Memory B cell (primary cell): ENCODE results near the gene RPS6KA5.
"Not testable (repeated sequence)": the region's sequence is repeated elsewhere in the genome, so short reads cannot be mapped to it uniquely, and the experiment has no call there.

ENCODE experiments used
- ATAC-seq: fragments of 150-1000 bp; cut with Tn5 transposase; 2 replicates; pipeline ENCODE4 v1.10.0; 2021; ENCODE audit warnings: low read depth, mild to moderate bottlenecking, moderate library complexity
- DNase-seq, 2 donors: peaks; one replicate each; pipeline ENCODE4 v3.0.0; 2022; ENCODE audit warnings: low spot score in 2 of 2
- H3K27ac Mint-ChIP-seq: one replicate; pipeline ENCODE4 v1.8.0; 2022; ENCODE audit warnings: mild to moderate bottlenecking, moderate library complexity, mixed read lengths
- H3K27me3 Mint-ChIP-seq: one replicate; pipeline ENCODE4 v1.8.0; 2022; ENCODE audit warnings: mixed read lengths
- H3K36me3 Mint-ChIP-seq: one replicate; pipeline ENCODE4 v1.8.0; 2022; ENCODE audit warnings: mild to moderate bottlenecking, mixed read lengths
- H3K4me1 Mint-ChIP-seq: one replicate; pipeline ENCODE4 v1.8.0; 2022; ENCODE audit warnings: mixed read lengths
- H3K4me3 Mint-ChIP-seq: one replicate; pipeline ENCODE4 v1.8.0; 2022; ENCODE audit warnings: mild to moderate bottlenecking, moderate library complexity, mixed read lengths
- H3K9me3 Mint-ChIP-seq: one replicate; pipeline ENCODE4 v1.8.0; 2022; ENCODE audit warnings: mixed read lengths

RPS6KA5 gene

DNA sequence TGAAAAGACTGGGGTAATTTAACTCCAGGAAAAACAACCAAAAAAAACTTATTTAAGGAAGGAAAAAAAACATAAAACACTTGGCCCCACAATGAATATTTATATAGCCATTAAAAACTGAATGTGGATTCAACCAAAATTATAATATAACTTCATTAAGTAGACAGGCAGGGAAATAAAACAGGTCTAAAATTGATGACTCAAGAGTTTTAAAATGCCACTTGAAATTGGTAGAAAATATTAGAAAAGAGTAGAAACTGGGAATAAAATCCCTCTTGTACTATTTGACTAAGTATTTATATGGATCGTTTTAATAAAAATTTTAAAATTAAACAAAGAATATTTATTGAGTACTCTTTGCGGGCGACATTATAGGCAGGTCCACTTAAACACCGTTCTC lies 28.8 kb downstream of the RPS6KA5 start:
- H3K27ac Mint-ChIP-seq = no peak overlapping the region
- H3K36me3 Mint-ChIP-seq = no peaks in the 10 kb centered on the region
- H3K27me3 Mint-ChIP-seq = no peaks in the 10 kb centered on the region

DNA sequence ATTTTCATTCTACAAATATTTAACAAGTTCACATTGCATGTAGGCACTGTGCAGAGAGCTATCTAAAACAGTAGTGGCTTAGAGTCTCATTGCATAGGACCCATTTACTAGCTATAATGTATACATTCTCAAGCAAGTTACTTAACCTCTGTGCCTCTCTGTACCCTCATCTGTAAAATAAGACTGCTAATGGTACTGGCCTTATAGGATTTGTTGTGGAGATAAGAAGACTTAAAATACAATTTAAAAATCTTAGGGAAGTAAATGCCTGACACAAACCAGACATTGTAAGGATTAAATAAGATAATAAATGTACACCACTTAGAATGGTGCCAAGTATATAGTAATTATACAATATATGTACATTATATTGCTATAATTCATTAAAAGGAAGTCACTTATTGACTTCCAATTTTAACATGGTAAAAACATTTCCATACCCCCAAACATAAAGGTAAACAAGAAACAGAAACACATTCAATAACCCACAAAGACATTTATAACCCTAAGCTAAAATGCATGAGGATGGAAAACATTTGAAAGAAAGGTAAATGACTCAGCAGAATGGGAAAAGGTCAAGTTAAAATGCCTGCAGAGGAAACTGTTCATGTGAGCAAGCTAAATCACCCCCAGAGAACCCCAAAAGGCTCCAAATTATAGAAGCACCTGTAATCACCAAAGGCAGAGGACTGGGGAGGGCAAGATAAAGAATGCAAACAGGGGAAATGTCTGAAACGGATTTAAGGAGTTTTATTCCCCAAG lies 30.8 kb downstream of the RPS6KA5 start:
- Mint-ChIP-seq H3K36me3 (peaks cover 2% of the 10 kb centered on the region), H3K27ac (no peak overlapping the region), H3K27me3 (no peaks in the 10 kb centered on the region), H3K9me3 (no peaks in the 10 kb centered on the region), H3K4me1 (peaks cover 23% of the 10 kb centered on the region), H3K4me3 (no peak overlapping the region)
- DNase-seq = no peak
- no peak for ATAC-seq

More for the DNA sequence above, 28.8 kb downstream of the RPS6KA5 start:
- no peak for DNase-seq
- H3K4me3 Mint-ChIP-seq = no peak overlapping the region
- peaks cover 29% of the 10 kb centered on the region for H3K4me1 Mint-ChIP-seq
- no peaks in the 10 kb centered on the region for H3K9me3 Mint-ChIP-seq
- no peak for ATAC-seq

DNA sequence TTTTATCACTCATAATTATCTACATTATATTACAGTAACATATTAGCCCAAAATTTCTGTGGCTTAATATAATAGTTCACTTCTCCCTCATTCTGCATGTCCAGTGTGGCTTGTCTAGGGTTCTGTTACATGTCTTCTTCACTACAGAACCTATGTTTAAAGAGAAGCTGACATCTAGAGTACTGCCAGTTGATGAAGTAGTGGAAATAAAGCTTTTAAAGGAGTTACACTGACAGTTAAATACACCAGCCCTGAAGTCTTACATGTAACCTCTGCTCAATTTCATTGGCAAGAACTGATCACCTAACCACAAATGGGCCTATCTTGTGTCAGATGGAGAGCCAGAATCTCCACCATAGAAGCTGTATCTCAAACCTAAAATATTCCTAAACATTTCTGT lies 32.9 kb downstream of the RPS6KA5 start:
- H3K27me3 Mint-ChIP-seq = no peaks in the 10 kb centered on the region
- H3K4me1 Mint-ChIP-seq = peaks cover 26% of the 10 kb centered on the region
- no peak for ATAC-seq
- no peaks in the 10 kb centered on the region for H3K9me3 Mint-ChIP-seq
- peaks cover 2% of the 10 kb centered on the region for H3K36me3 Mint-ChIP-seq
- DNase-seq = no peak
- H3K4me3 Mint-ChIP-seq = no peak overlapping the region
- H3K27ac Mint-ChIP-seq = no peak overlapping the region

DNA sequence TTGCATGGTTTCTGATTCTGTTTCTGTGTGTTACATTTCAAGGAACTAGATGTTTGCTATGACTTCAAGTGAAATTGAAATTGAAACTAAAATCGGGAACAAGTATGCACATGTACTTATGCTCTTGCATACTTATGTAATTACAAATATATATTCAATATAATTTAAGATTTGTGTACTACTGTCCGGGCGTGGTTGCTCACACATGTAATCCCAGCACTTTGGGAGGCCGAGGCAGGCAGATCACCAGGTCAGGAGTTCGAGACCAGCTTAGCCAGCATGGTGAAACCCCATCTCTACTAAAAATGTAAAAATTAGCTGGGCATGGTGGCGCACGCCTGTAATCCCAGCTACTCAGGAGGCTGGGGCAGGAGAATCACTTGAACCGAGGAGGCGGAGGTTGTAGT lies 37.8 kb downstream of the RPS6KA5 start:
- not testable (repeated sequence) for H3K9me3 Mint-ChIP-seq, H3K27me3 Mint-ChIP-seq, H3K36me3 Mint-ChIP-seq
- DNase-seq = peak in 1 of 2 donors; percentile 38
- Mint-ChIP-seq H3K4me3 (peak overlapping the region; percentile 77), H3K4me1 (peaks cover 32% of the 10 kb centered on the region), H3K27ac (peak overlapping the region; percentile 92)
- peak; percentile 97 for ATAC-seq

DNA sequence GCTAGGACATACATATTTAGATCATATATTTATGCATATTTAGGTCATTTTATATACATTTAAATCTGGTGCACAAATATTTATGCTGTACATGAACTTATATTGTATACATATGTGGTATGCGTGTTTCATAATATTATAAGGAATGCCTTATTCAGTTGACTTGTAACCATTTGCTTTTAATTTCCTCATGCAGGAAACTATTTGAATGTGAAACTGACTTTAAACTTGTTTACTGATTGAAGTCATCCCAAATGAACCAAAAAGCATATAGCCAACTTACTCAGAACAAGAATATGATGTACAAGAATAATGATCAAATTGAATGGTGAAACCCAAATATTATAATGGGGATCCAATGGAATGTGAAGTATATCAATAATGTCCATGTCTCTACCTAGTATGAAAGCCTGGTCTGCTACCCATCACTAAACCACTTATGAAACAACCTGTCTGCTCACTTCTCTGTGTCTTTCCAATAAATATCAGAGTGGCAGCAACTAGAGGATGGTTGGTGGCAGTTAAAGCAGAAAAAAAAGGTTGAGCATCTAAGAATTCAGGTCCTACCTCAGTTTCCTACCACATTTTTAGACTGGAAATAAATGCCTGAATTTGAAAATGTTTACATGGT lies 38.3 kb downstream of the RPS6KA5 start:
- Mint-ChIP-seq H3K4me1 (peaks cover 32% of the 10 kb centered on the region), H3K4me3 (peak overlapping the region; percentile 77), H3K36me3 (peaks cover 3% of the 10 kb centered on the region), H3K27ac (peak overlapping the region; percentile 92), H3K27me3 (no peaks in the 10 kb centered on the region), H3K9me3 (no peaks in the 10 kb centered on the region)
- DNase-seq (no peak), ATAC-seq (peak; percentile 53)

DNA sequence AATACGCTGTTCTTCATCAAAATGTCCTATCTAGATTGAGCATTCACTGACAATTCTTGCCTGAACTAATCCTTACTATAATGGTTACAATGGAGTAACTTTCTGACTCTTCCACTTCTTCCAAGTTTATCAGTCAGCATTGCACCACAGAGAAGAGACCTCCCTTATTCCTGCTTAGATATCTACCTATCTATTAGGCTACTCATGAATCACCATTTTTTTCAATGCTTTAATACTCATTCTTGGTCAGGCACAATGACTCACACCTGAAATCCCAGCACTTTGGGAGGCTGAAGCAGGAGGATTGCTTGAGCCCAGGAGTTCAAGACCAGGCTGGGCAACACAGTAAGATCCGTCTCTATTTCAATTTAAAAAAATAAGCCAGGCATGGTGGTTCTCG lies 39.3 kb downstream of the RPS6KA5 start:
- Mint-ChIP-seq H3K4me3 (no peak overlapping the region), H3K9me3 (no peaks in the 10 kb centered on the region), H3K27ac (peak overlapping the region; percentile 92), H3K27me3 (no peaks in the 10 kb centered on the region), H3K36me3 (peaks cover 4% of the 10 kb centered on the region), H3K4me1 (peaks cover 30% of the 10 kb centered on the region)
- no peak for DNase-seq
- no peak for ATAC-seq

DNA sequence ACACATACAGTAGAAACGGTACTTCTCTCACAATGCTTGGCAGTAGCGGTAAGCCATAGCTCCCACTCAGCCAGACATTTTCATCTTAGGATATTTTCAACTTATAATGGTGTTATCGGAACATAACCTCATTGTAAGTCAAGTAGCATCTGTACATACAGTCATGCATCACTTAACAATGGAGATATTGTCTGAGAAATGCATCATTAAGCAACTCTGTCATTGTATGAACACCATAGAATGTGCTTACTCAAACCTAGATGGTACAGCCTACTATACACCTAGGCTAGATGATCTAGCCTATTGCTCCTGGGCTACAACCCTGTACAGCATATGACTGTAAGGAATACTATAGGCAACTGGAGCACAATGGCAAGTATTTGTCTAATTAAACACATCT lies 40.8 kb downstream of the RPS6KA5 start:
- Mint-ChIP-seq H3K4me3 (no peak overlapping the region), H3K27ac (no peak overlapping the region), H3K4me1 (peaks cover 30% of the 10 kb centered on the region), H3K9me3 (no peaks in the 10 kb centered on the region), H3K36me3 (peaks cover 4% of the 10 kb centered on the region), H3K27me3 (no peaks in the 10 kb centered on the region)
- no peak for ATAC-seq
- DNase-seq = no peak

DNA sequence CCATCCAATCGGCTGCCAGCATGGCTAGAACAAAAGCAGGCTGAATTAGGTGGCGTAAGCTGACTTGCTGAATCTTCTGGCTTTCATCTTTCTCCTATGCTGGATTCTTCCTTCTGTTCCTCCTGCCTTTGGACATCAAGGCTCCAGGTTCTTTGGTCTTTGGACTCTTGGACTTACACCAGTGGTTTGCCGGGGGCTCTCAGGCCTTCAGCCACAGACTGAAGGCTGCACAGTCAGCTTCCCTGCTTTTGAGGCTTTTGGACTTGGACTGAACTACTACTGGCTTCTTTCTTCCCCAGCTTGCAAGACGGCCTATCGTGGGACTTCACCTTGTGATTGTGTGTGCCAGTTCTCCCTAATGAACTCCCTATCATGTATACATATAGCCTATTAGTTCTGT lies 42.0 kb downstream of the RPS6KA5 start:
- Mint-ChIP-seq H3K9me3 (no peaks in the 10 kb centered on the region), H3K36me3 (peaks cover 4% of the 10 kb centered on the region), H3K4me1 (peaks cover 27% of the 10 kb centered on the region), H3K27me3 (no peaks in the 10 kb centered on the region), H3K4me3 (no peak overlapping the region), H3K27ac (no peak overlapping the region)
- ATAC-seq (no peak), DNase-seq (no peak)

DNA sequence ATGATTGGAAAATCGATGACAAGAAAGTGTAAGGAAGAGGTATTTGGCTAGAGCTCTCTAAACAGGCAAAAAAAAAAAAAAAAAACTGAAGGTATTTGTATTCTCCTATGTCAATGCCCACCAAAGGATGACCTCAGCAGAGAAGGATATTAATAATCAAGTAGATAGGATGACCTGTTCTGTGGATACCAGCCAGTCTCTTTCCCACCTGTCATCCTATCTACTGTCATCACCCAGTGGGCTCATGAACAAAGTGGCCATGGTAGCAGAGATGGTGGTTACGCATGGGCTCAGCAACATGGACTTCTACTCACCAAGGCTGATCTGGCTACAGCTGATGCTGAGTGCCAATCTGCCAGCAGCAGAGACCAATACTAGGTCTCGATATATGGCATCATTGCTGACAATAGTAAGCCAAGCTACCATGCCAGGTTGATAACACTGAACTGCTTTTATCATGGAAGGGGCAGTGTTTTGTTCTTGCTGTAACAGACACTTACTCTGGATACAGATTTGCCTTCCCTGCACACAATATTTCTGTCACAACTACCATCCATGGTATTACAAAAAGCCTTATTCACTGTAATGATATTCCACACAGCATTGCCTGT lies 43.5 kb downstream of the RPS6KA5 start:
- H3K27ac Mint-ChIP-seq = no peak overlapping the region
- peaks cover 23% of the 10 kb centered on the region for H3K4me1 Mint-ChIP-seq
- no peaks in the 10 kb centered on the region for H3K9me3 Mint-ChIP-seq
- peaks cover 4% of the 10 kb centered on the region for H3K36me3 Mint-ChIP-seq
- H3K4me3 Mint-ChIP-seq = no peak overlapping the region
- H3K27me3 Mint-ChIP-seq = no peaks in the 10 kb centered on the region
- no peak for ATAC-seq
- no peak for DNase-seq

DNA sequence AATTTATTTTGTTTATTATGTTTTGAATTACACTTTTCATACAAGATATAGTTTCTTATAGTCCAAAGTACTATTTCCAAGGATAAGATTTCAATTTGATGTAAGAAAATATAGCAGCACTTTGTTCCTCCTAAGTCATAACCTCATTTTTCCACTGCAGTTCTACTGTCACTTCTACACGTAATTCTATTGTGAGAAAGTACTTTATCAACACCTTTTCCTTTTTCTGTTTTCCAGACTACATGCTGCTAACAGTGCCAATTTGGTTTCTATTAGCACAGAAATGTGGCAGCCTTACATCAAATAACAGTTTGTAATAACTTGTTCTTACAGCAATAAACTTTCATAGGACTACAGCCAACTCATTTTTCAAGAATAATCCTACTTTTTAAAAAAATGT lies 45.0 kb downstream of the RPS6KA5 start:
- Mint-ChIP-seq H3K9me3 (no peaks in the 10 kb centered on the region), H3K36me3 (peaks cover 5% of the 10 kb centered on the region), H3K27me3 (no peaks in the 10 kb centered on the region), H3K4me3 (no peak overlapping the region), H3K4me1 (peaks cover 23% of the 10 kb centered on the region), H3K27ac (peak overlapping the region; percentile 5)
- no peak for ATAC-seq
- DNase-seq = no peak

DNA sequence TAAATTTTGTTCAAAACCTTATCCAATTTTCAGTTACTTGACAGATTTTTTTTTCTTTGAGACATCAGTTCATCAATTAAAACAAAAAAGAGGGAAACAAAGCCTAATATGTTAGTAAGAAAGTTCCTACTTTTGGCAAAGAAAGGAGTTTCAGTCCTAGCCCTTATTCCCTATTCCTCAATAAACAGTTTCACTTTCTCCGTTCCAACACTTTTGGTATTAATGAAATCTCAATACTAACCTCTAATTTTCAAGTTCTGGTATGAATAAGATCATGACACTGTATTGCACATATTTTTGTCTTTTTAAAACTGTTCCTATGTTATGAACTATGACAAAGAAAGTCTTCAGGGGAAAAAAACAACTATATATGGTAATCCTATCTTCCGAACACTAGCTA lies 48.4 kb downstream of the RPS6KA5 start:
- no peak overlapping the region for H3K27ac Mint-ChIP-seq
- no peak for ATAC-seq

DNA sequence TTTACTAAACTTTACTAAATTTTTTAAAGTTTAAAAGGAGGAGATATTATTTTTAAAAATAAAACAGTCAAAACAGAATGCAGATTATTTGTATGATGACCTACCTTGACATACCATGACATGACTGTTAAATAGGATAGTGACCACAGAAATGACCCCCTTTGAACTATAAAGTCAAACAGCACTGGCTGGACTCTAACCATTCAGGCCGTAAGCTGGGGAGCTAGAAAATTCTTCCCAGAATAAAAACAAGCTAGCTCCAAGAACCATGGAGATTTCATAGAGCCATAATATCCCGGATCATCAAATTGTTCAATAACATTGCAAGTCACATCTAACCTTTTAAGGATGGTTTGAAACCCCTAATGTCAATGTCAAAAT lies 50.3 kb downstream of the RPS6KA5 start:
- no peak for ATAC-seq
- H3K27me3 Mint-ChIP-seq = no peaks in the 10 kb centered on the region
- DNase-seq = no peak
- H3K27ac Mint-ChIP-seq = peak overlapping the region; percentile 90
- peak overlapping the region; percentile 63 for H3K4me3 Mint-ChIP-seq
- H3K9me3 Mint-ChIP-seq = no peaks in the 10 kb centered on the region
- peaks cover 31% of the 10 kb centered on the region for H3K4me1 Mint-ChIP-seq
- H3K36me3 Mint-ChIP-seq = peaks cover 2% of the 10 kb centered on the region

More for the DNA sequence above, 48.4 kb downstream of the RPS6KA5 start:
- H3K27me3 Mint-ChIP-seq = no peaks in the 10 kb centered on the region
- no peak overlapping the region for H3K4me3 Mint-ChIP-seq
- H3K9me3 Mint-ChIP-seq = no peaks in the 10 kb centered on the region
- H3K4me1 Mint-ChIP-seq = peaks cover 32% of the 10 kb centered on the region
- H3K36me3 Mint-ChIP-seq = peaks cover 5% of the 10 kb centered on the region
- DNase-seq = no peak

DNA sequence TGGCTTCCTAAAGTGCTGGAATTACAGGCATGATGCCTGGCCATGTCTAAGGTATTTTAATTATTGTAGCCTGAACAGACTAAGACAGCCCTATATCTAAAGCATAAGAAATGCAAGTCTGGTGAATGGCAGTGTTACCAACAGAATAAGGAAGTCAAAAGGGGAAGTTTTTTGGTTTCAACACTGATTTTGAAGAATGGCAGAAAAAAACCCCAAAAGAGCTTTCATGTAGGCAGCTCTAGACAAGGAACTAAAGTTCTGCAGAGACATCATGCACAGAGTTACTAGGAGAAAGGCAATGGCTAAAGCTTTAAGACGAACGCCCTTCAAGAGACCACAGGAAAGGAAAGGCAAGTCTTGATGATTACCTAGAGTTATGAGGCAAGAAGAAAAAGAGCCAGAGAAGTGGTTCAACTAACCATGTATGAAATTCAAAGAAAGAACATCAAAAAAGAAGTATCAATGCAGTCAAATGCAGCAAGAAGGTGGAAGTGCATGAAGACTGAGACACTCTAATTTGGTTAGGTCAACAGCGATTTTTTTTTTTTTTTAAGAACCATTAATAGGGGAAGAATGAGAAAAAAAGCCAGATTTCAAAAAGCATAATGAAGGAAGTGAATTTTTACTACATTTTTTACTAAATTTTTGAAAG lies 50.8 kb downstream of the RPS6KA5 start:
- Mint-ChIP-seq H3K4me1 (peaks cover 32% of the 10 kb centered on the region), H3K27me3 (no peaks in the 10 kb centered on the region), H3K9me3 (no peaks in the 10 kb centered on the region), H3K27ac (peak overlapping the region; percentile 90), H3K36me3 (peaks cover 2% of the 10 kb centered on the region), H3K4me3 (peak overlapping the region; percentile 70)
- DNase-seq (peak; percentile 28 to 71), ATAC-seq (peak; percentile 89)

DNA sequence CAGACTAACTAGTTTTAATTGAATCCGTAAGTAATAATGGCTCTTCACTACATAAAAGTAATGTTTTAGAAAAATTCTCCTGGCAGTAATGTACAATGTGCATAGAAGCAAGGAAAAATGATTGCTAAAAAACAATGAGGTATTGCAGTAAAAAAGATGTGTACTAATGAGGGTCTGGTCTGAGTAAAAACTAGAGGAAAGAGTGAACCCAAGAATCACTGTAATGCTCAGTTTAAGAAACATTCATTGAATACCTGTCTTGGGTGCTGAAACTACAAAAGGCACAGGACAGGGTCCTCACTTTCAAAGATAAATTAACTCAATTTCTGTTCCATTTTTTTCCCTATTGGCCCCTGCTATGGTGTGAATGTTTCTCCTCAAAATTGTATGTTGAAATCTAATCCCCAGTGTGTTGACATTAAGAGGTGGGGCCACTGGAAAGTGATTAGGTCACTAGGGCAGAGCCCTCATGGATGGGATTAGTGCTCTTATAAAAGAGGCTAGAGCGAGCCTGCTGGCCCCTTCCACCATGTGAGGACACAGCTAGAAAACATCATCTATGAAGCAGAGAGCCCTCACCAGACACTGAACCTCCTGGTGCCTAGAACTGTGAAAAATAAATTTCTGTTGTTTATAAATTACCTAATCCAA lies 51.6 kb downstream of the RPS6KA5 start:
- H3K4me3 Mint-ChIP-seq = peak overlapping the region; percentile 70
- ATAC-seq = no peak
- H3K36me3 Mint-ChIP-seq = peaks cover 2% of the 10 kb centered on the region
- no peaks in the 10 kb centered on the region for H3K27me3 Mint-ChIP-seq
- no peak for DNase-seq
- peaks cover 32% of the 10 kb centered on the region for H3K4me1 Mint-ChIP-seq
- no peaks in the 10 kb centered on the region for H3K9me3 Mint-ChIP-seq
- peak overlapping the region; percentile 90 for H3K27ac Mint-ChIP-seq
